ACC112 (cell line): ENCODE measurements around the gene WIPF2.
"Not testable (repeated sequence)": the region's sequence is repeated elsewhere in the genome, so short reads cannot be mapped to it uniquely, and the experiment has no call there.

ENCODE experiments used
- H2AFZ ChIP-seq: fragments of 200-600 bp; sonication (generic); one replicate; pipeline ENCODE4 v1.6.0; 2017; ENCODE audit warnings: antibody characterized with exemption, low read length; ENCODE audit not compliant: unreplicated experiment
- H3K27ac ChIP-seq: fragments of 200-600 bp; sonication (generic); 2 replicates; pipeline ENCODE4 v1.5.1; 2014; ENCODE audit warnings: low read depth, mild to moderate bottlenecking, antibody characterized with exemption, low read length, moderate library complexity
- H3K27me3 ChIP-seq: fragments of 200-600 bp; sonication (generic); 2 replicates; pipeline ENCODE4 v1.6.1; 2014; ENCODE audit warnings: mild to moderate bottlenecking, antibody characterized with exemption, low read length, moderate library complexity, mixed read lengths; ENCODE audit not compliant: insufficient read depth
- H3K36me3 ChIP-seq: fragments of 200-600 bp; sonication (generic); 2 replicates; pipeline ENCODE4 v1.6.1; 2016; ENCODE audit warnings: mild to moderate bottlenecking, antibody characterized with exemption, low read length, moderate library complexity, mixed read lengths; ENCODE audit not compliant: insufficient read depth
- H3K4me1 ChIP-seq: fragments of 200-600 bp; sonication (generic); one replicate; pipeline ENCODE4 v1.6.1; 2016; ENCODE audit warnings: low read length, mixed read lengths; ENCODE audit not compliant: insufficient read depth, unreplicated experiment, control insufficient read depth
- H3K4me3 ChIP-seq: fragments of 200-600 bp; sonication (generic); 2 replicates; pipeline ENCODE4 v1.5.1; 2014; ENCODE audit warnings: mild to moderate bottlenecking, low read depth, low read length
- H3K79me2 ChIP-seq: fragments of 200-600 bp; sonication (generic); one replicate; pipeline ENCODE4 v1.6.0; 2016; ENCODE audit warnings: low read length; ENCODE audit not compliant: control insufficient read depth, unreplicated experiment, insufficient read depth

WIPF2 gene

DNA sequence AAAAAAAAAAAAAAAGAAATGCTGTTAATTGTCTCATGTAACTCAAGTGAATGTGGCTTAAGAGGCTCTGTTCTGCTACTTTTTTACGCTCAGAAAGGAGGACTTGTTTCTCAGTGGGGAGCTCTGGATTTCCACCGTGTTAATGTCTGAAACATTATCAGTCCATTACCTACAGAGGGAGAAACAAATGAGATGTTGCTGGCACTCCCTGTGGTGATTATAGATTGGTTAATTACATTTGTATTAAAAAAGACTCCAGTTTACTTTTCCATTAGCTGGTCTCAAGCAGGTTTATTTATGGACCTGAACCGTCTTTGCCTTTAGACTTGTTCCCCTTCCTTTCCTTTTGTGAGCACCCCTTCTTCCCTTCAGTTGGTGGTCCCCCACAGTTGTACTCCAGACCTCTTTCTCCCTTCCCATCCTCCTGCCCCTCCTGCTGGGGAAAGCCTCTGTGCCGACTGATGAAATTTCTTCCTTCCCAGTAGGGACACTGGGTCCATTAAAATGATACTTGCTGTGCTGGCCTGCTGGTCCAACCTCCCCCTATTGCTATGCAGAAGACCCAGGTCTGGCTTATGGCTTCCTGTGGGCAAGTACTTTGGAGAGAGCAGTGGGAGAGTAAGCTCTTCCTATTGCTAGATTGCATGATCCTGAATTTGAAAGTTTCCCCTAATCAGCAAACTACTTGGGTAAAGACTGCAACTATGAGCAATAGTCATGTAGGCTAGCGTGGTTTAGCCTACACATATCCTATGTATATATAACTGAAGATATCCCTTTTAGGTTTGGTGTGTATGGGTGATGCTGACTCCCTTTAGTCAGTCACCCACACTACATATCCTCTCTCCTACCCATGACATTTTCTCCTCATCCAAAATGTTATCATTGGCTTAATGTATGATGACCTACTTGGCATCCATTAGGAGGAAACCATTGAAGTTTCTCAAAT, 76.7 kb downstream of the WIPF2 start:
- Histone ChIP-seq H3K27me3 (no peaks in the 10 kb centered on the region), H2AFZ (no peak overlapping the region), H3K27ac (0 out of 2 replicates have a peak overlapping the region, but pooled peaks have one; percentile 45), H3K4me3 (no peak overlapping the region), H3K79me2 (peaks cover 2% of the 10 kb centered on the region), H3K36me3 (peaks cover 37% of the 10 kb centered on the region), H3K4me1 (peaks cover 15% of the 10 kb centered on the region)

DNA sequence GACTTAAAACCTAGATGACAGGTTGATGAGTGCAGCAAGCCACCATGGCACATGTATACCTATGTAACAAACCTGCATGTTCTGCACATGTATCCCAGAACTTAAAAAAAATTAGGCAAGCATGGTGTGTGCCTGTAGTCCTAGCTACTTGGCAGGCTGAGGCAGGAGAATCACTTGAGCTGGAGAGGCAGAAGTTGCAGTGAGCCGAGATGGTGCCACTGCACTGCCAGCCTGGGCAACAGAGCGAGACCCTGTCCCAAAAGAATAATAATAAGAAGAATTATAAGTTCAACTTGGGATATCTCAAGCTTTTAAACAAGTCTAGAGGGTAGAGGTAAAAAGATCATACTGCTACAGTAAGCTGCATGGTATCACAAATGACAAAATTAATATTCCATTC, 78.4 kb downstream of the WIPF2 start:
- Histone ChIP-seq H3K79me2 (peaks cover 2% of the 10 kb centered on the region), H3K36me3 (peaks cover 31% of the 10 kb centered on the region), H2AFZ (no peak overlapping the region), H3K27me3 (no peaks in the 10 kb centered on the region), H3K27ac (no peak overlapping the region), H3K4me3 (no peak overlapping the region), H3K4me1 (peaks cover 15% of the 10 kb centered on the region)

GRCh38 chr17:40298726-40299125, 79.6 kb downstream of the WIPF2 start:
- Histone ChIP-seq H3K27me3 (no peaks in the 10 kb centered on the region), H2AFZ (no peak overlapping the region), H3K4me3 (no peak overlapping the region), H3K36me3 (peaks cover 27% of the 10 kb centered on the region), H3K27ac (no peak overlapping the region), H3K79me2 (peaks cover 4% of the 10 kb centered on the region), H3K4me1 (peaks cover 22% of the 10 kb centered on the region)

GRCh38 chr17:40299159-40299757, 80.2 kb downstream of the WIPF2 start:
- H2AFZ ChIP-seq, H3K4me3 ChIP-seq, H3K27me3 ChIP-seq, H3K27ac ChIP-seq, H3K79me2 ChIP-seq: not testable (repeated sequence)
- peaks cover 27% of the 10 kb centered on the region for H3K4me1 ChIP-seq
- H3K36me3 ChIP-seq, result peaks cover 25% of the 10 kb centered on the region

GRCh38 chr17:40301315-40301714, 82.2 kb downstream of the WIPF2 start:
- H2AFZ ChIP-seq, result no peak overlapping the region
- H3K79me2 ChIP-seq, result peaks cover 4% of the 10 kb centered on the region
- H3K36me3 ChIP-seq, result peaks cover 12% of the 10 kb centered on the region; the same call in 1 of the 2 replicates
- H3K27me3 ChIP-seq, result no peaks in the 10 kb centered on the region
- peaks cover 26% of the 10 kb centered on the region for H3K4me1 ChIP-seq
- no peak overlapping the region for H3K27ac ChIP-seq
- no peak overlapping the region for H3K4me3 ChIP-seq

- peaks cover 36% of the 10 kb centered on the region for H3K4me1 ChIP-seq
- no peak overlapping the region for H3K4me3 ChIP-seq
- peaks cover 7% of the 10 kb centered on the region; the same call in 1 of the 2 replicates for H3K36me3 ChIP-seq
Observed at GRCh38 chr17:40303009-40303657, 84.0 kb downstream of the WIPF2 start.

DNA sequence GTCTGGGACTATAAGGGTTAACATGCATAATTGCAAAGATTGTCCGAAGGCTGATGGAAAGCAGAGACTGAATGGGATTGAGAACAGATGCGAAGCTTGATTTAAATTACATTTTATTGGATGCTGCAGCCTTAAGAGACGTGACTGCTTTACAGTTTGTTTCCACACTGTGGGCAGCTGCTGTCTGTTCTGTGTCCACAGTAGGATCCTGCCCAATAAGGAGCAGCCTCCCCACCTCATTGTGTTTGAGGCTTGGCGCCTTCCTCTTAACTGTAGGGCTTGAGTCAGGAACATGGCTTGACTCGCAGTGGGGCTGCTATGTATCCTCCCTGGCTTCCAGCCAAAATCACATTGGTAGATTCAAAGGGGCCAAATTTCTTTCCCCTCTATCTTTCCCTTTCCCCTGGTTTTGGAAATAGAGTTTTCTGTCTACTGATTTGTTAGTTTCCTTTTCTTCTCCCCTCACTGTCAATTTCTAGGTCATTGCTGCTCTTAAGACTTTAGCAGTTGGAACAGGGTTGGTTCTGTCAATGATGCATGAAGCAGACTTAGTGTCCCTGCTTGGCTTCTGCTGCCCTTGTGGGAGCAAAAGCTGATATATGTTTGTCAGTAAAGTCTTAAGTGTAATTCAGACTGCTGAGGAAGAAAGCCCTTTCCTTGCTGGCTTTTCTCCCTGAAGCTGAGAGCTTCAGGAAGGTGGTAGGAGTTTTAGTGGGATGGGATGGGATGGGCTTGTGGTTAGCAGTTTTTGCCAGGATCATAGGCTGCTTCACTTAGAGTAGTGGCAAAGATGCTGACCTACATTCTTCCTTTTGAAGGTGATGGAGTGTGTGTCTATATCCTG, 84.8 kb downstream of the WIPF2 start:
- Histone ChIP-seq H3K27me3 (no peaks in the 10 kb centered on the region), H3K4me1 (peaks cover 42% of the 10 kb centered on the region), H3K79me2 (peaks cover 2% of the 10 kb centered on the region), H2AFZ (no peak overlapping the region), H3K4me3 (no peak overlapping the region), H3K36me3 (peaks cover 7% of the 10 kb centered on the region; the same call in 1 of the 2 replicates), H3K27ac (peak overlapping the region; percentile 74)

More at GRCh38 chr17:40303009-40303657, 84.0 kb downstream of the WIPF2 start:
- Histone ChIP-seq H2AFZ (no peak overlapping the region), H3K27ac (no peak overlapping the region), H3K27me3 (no peaks in the 10 kb centered on the region), H3K79me2 (peaks cover 2% of the 10 kb centered on the region)

GRCh38 chr17:40304552-40304863, 85.4 kb downstream of the WIPF2 start:
- not testable (repeated sequence) for H3K36me3 ChIP-seq, H3K27me3 ChIP-seq, H3K4me3 ChIP-seq, H3K79me2 ChIP-seq, H2AFZ ChIP-seq
- peaks cover 46% of the 10 kb centered on the region for H3K4me1 ChIP-seq
- H3K27ac ChIP-seq, result peak overlapping the region; percentile 74

- peaks cover 50% of the 10 kb centered on the region for H3K4me1 ChIP-seq
- H3K27me3 ChIP-seq, H2AFZ ChIP-seq, H3K36me3 ChIP-seq, H3K4me3 ChIP-seq, H3K79me2 ChIP-seq, H3K27ac ChIP-seq: not testable (repeated sequence)
Observed at GRCh38 chr17:40304866-40305265, 85.8 kb downstream of the WIPF2 start.

- H3K4me1 ChIP-seq, result peaks cover 58% of the 10 kb centered on the region
- H3K4me3 ChIP-seq, result no peak overlapping the region
- no peak overlapping the region for H3K27ac ChIP-seq
Observed at GRCh38 chr17:40306395-40306794, 87.3 kb downstream of the WIPF2 start.

More at GRCh38 chr17:40306395-40306794, 87.3 kb downstream of the WIPF2 start:
- Histone ChIP-seq H2AFZ (no peak overlapping the region), H3K36me3 (no peaks in the 10 kb centered on the region; the same call in 1 of the 2 replicates), H3K79me2 (peaks cover 2% of the 10 kb centered on the region), H3K27me3 (no peaks in the 10 kb centered on the region)
